Neural progenitor cell (in vitro differentiated cells): Measurements from ENCODE around the gene CXCL5. TPM values are rescaled to one million over a fixed set of nuclear protein-coding genes. Genes with fewer than 3 reads are reported as not detected.

ENCODE experiments used
- DNase-seq: peaks from one replicate; pipeline ENCODE4 v3.0.0-alpha.2; 2016; ENCODE audit warnings: low spot score
- H2AFZ ChIP-seq: fragments of 200-600 bp; sonication (generic); replicated peaks from 2 replicates; pipeline ENCODE4 v1.6.1; 2016; ENCODE audit warnings: antibody characterized with exemption
- H3F3A ChIP-seq: fragments of 200-600 bp; sonication (generic); 2 replicates; pipeline ENCODE4 v1.6.1; 2016; ENCODE audit warnings: antibody characterized with exemption, low read depth
- H3K27ac ChIP-seq: fragments of 200-600 bp; sonication (generic); 2 replicates; pipeline ENCODE4 v1.5.1; 2016; ENCODE audit warnings: mild to moderate bottlenecking
- H3K27me3 ChIP-seq: fragments of 200-600 bp; sonication (generic); 2 replicates; pipeline ENCODE4 v1.6.1; 2016; ENCODE audit warnings: mild to moderate bottlenecking, moderate library complexity
- H3K36me3 ChIP-seq: fragments of 200-600 bp; sonication (generic); 2 replicates; pipeline ENCODE4 v1.5.1; 2016
- H3K4me1 ChIP-seq: fragments of 200-600 bp; sonication (generic); 2 replicates; pipeline ENCODE4 v1.6.1; 2016; ENCODE audit warnings: mixed run types
- H3K4me2 ChIP-seq: fragments of 200-600 bp; sonication (generic); 2 replicates; pipeline ENCODE4 v1.6.1; 2016
- H3K4me3 ChIP-seq: fragments of 200-600 bp; sonication (generic); 2 replicates; pipeline ENCODE4 v1.5.1; 2016
- H3K79me2 ChIP-seq: fragments of 200-600 bp; sonication (generic); 2 replicates; pipeline ENCODE4 v1.6.1; 2016; ENCODE audit warnings: low read depth
- H3K9ac ChIP-seq: fragments of 200-600 bp; sonication (generic); 2 replicates; pipeline ENCODE4 v1.6.1; 2016
- H3K9me3 ChIP-seq: fragments of 200-600 bp; sonication (generic); 2 replicates; pipeline ENCODE4 v1.5.1; 2016; ENCODE audit warnings: low read depth
- H4K20me1 ChIP-seq: fragments of 200-600 bp; sonication (generic); 2 replicates; pipeline ENCODE4 v1.6.1; 2016; ENCODE audit warnings: low read depth
- H3K27ac Mint-ChIP-seq: 3 replicates; pipeline ENCODE4 v1.8.0; 2021; ENCODE audit warnings: mixed read lengths
- H3K27me3 Mint-ChIP-seq: 2 replicates; pipeline ENCODE4 v1.8.0; 2022; ENCODE audit warnings: low read depth, mild to moderate bottlenecking, inconsistent platforms, moderate library complexity, mixed read lengths; ENCODE audit not compliant: insufficient read depth
- H3K36me3 Mint-ChIP-seq: 3 replicates; pipeline ENCODE4 v1.8.0; 2021; ENCODE audit warnings: mixed read lengths
- H3K4me1 Mint-ChIP-seq: 3 replicates; pipeline ENCODE4 v1.8.0; 2021; ENCODE audit warnings: mixed read lengths
- H3K4me3 Mint-ChIP-seq: 3 replicates; pipeline ENCODE4 v1.8.0; 2021; ENCODE audit warnings: mild to moderate bottlenecking, moderate library complexity, mixed read lengths
- H3K9me3 Mint-ChIP-seq: 3 replicates; pipeline ENCODE4 v1.8.0; 2020; ENCODE audit warnings: mixed read lengths
- EZH2 ChIP-seq: fragments of 200-600 bp; sonication (generic); IDR thresholded peaks from 2 replicates; pipeline ENCODE4 v1.6.1; 2017; ENCODE audit warnings: antibody characterized with exemption, mild to moderate bottlenecking, moderate library complexity
- EZH2phosphoT487 ChIP-seq: fragments of 200-600 bp; sonication (generic); IDR thresholded peaks from 2 replicates; pipeline ENCODE4 v1.6.1; 2017; ENCODE audit warnings: antibody characterized with exemption
- total RNA-seq: library from RNA; depleted of rRNA; stranded (reverse); fragments of >200 nt; gene quantifications from 2 replicates; pipeline ENCODE4 v1.2.3, GENCODE V29; 2015; ENCODE audit warnings: low replicate concordance
- TF ChIP-seq, protein P1 (sequence below): fragments of 200-600 bp; sonication (generic); IDR thresholded peaks from 2 replicates; pipeline ENCODE4 v1.5.1; 2017; ENCODE audit warnings: antibody characterized with exemption, mild to moderate bottlenecking

CXCL5 gene
- total RNA-seq, 1 donor from 2014 or later: 0.15 TPM

GRCh38 chr4:74012130-74012529 lies 13.7 kb upstream of the CXCL5 start:
- Mint-ChIP-seq H3K27ac (no peak overlapping the region), H3K4me3 (no peak overlapping the region), H3K4me1 (no peaks in the 10 kb centered on the region), H3K27me3 (no peaks in the 10 kb centered on the region), H3K9me3 (no peaks in the 10 kb centered on the region), H3K36me3 (no peaks in the 10 kb centered on the region)
- Histone ChIP-seq H2AFZ (no peak overlapping the region), H3K36me3 (no peaks in the 10 kb centered on the region), H3K4me3 (no peak overlapping the region), H4K20me1 (no peaks in the 10 kb centered on the region), H3K9ac (no peak overlapping the region), H3K79me2 (no peaks in the 10 kb centered on the region), H3K4me2 (no peak overlapping the region), H3K9me3 (no peaks in the 10 kb centered on the region), H3F3A (no peaks in the 10 kb centered on the region), H3K4me1 (no peaks in the 10 kb centered on the region), H3K27me3 (no peaks in the 10 kb centered on the region), H3K27ac (no peak overlapping the region)
- TF ChIP-seq EZH2phosphoT487: no peak
- TF ChIP-seq, protein P1, sequence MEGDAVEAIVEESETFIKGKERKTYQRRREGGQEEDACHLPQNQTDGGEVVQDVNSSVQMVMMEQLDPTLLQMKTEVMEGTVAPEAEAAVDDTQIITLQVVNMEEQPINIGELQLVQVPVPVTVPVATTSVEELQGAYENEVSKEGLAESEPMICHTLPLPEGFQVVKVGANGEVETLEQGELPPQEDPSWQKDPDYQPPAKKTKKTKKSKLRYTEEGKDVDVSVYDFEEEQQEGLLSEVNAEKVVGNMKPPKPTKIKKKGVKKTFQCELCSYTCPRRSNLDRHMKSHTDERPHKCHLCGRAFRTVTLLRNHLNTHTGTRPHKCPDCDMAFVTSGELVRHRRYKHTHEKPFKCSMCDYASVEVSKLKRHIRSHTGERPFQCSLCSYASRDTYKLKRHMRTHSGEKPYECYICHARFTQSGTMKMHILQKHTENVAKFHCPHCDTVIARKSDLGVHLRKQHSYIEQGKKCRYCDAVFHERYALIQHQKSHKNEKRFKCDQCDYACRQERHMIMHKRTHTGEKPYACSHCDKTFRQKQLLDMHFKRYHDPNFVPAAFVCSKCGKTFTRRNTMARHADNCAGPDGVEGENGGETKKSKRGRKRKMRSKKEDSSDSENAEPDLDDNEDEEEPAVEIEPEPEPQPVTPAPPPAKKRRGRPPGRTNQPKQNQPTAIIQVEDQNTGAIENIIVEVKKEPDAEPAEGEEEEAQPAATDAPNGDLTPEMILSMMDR: no peak
- DNase-seq: no peak

- H4K20me1 ChIP-seq: no peaks in the 10 kb centered on the region
- no peaks in the 10 kb centered on the region for H3K27me3 Mint-ChIP-seq
- H3K79me2 ChIP-seq: no peaks in the 10 kb centered on the region
- H3F3A ChIP-seq: no peaks in the 10 kb centered on the region
- no peak overlapping the region for H3K27ac Mint-ChIP-seq
- TF ChIP-seq EZH2phosphoT487: no peak
- TF ChIP-seq, protein P1: no peak
- TF ChIP-seq EZH2: no peak
- no peaks in the 10 kb centered on the region for H3K36me3 ChIP-seq
- H3K9me3 Mint-ChIP-seq: no peaks in the 10 kb centered on the region
- no peak overlapping the region for H3K4me3 Mint-ChIP-seq
- no peaks in the 10 kb centered on the region for H3K9me3 ChIP-seq
- no peak overlapping the region for H3K9ac ChIP-seq
- H3K4me1 Mint-ChIP-seq: no peaks in the 10 kb centered on the region
- H3K4me1 ChIP-seq: no peaks in the 10 kb centered on the region
- H3K4me3 ChIP-seq: no peak overlapping the region
- no peaks in the 10 kb centered on the region for H3K27me3 ChIP-seq
- no peak overlapping the region for H3K27ac ChIP-seq
- H3K4me2 ChIP-seq: no peak overlapping the region
- no peak for DNase-seq
- H2AFZ ChIP-seq: no peak overlapping the region
- H3K36me3 Mint-ChIP-seq: no peaks in the 10 kb centered on the region
Measured at GRCh38 chr4:74009307-74009706, 10.8 kb upstream of the CXCL5 start.

DNA sequence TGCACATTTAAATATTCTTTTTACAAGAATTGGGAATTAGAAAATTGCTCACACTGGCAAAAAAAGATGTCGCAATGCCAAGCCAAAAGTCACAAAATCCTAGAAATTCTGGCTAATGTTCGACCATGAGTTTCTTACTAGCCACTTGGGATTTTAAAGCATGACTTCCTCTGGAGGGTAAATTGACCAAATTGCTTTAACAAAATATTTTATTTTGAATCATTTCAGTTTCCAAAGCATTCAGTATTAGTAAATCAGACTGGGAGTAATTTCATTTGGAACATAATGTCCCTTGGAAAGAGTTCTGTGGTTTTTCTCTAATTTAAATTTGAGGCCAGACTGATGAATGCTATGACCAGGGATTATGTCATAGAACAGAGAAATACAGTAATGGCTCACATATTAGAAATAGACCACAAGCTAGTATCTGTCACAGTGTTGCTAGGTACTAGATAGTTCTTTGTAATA lies 7.6 kb upstream of the CXCL5 start:
- TF ChIP-seq EZH2 (no peak), EZH2phosphoT487 (no peak)
- TF ChIP-seq, protein P1: no peak
- no peak overlapping the region for H2AFZ ChIP-seq
- H3K9me3 ChIP-seq: no peaks in the 10 kb centered on the region
- H3K4me1 Mint-ChIP-seq: no peaks in the 10 kb centered on the region
- H3K4me3 Mint-ChIP-seq: no peak overlapping the region
- no peaks in the 10 kb centered on the region for H3F3A ChIP-seq
- no peaks in the 10 kb centered on the region for H3K79me2 ChIP-seq
- no peak overlapping the region for H3K4me2 ChIP-seq
- no peaks in the 10 kb centered on the region for H3K36me3 Mint-ChIP-seq
- DNase-seq: no peak
- no peak overlapping the region for H3K27ac ChIP-seq
- H3K4me1 ChIP-seq: no peaks in the 10 kb centered on the region
- no peaks in the 10 kb centered on the region for H3K27me3 ChIP-seq
- H3K4me3 ChIP-seq: no peak overlapping the region
- no peaks in the 10 kb centered on the region for H4K20me1 ChIP-seq
- no peaks in the 10 kb centered on the region for H3K36me3 ChIP-seq
- H3K27ac Mint-ChIP-seq: no peak overlapping the region
- H3K27me3 Mint-ChIP-seq: peaks cover 2% of the 10 kb centered on the region
- no peaks in the 10 kb centered on the region for H3K9me3 Mint-ChIP-seq
- no peak overlapping the region for H3K9ac ChIP-seq
